ENCODE results near the gene NUBP2. TPM values are rescaled to one million over a fixed set of nuclear protein-coding genes. Genes with fewer than 3 reads are reported as not detected.

NUBP2 gene
- 54.5 and 66.6 TPM in 2 replicates for total RNA-seq (ENCODE audit: low replicate concordance)
- long read RNA-seq, transcript NUBP2-201 (7 exons, 1,413 nt), result major isoform, 17 of 29 reads
- long read RNA-seq, partial matches to known transcripts, result 0 of 29 reads
- long read RNA-seq, other reads (novel, unspliced or antisense), result 6 of 29 reads

GRCh38 chr16:1782408-1783264 is at the start of gene NUBP2, which contains the start of gene SPSB3:
NUBP2 (plus strand) TSS chr16:1782960; CDS start chr16:1783021, 61 bp downstream.
SPSB3 (minus strand) TSS chr16:1782571; CDS start chr16:1781483, 1,088 bp downstream.
- peak within 1 kb of the TSS; percentile 97 for H3K4me3 Mint-ChIP-seq
- H3K36me3 Mint-ChIP-seq, result peaks cover 3% of the 10 kb centered on the region
- no peak for TF ChIP-seq CTCF (conservative IDR thresholded peaks at IDR 0.05)
- peak; percentile 100 for DNase-seq (ENCODE audit: extremely low spot score, unreplicated experiment)
- no peaks in the 10 kb centered on the region for H3K9me3 Mint-ChIP-seq
- peaks cover 14% of the 10 kb centered on the region for H3K4me1 Mint-ChIP-seq (ENCODE audit: unreplicated experiment)
- peak within 1 kb of the TSS; percentile 95 for H3K27ac Mint-ChIP-seq
- no peaks in the 10 kb centered on the region for H3K27me3 Mint-ChIP-seq

- Mint-ChIP-seq H3K36me3 (no peaks in the 10 kb centered on the region), H3K4me3 (no peak overlapping the region), H3K27ac (no peak overlapping the region), H3K27me3 (no peaks in the 10 kb centered on the region), H3K4me1 (ENCODE audit: unreplicated experiment) (no peaks in the 10 kb centered on the region), H3K9me3 (no peaks in the 10 kb centered on the region)
- DNase-seq (ENCODE audit: extremely low spot score, unreplicated experiment), result no peak
- TF ChIP-seq CTCF (conservative IDR thresholded peaks at IDR 0.05), result no peak
These were observed 48.6 kb upstream of the NUBP2 start for GRCh38 chr16:1734123-1734522.

- Mint-ChIP-seq H3K9me3 (no peaks in the 10 kb centered on the region), H3K4me1 (ENCODE audit: unreplicated experiment) (no peaks in the 10 kb centered on the region), H3K27me3 (no peaks in the 10 kb centered on the region), H3K4me3 (no peak overlapping the region), H3K36me3 (no peaks in the 10 kb centered on the region), H3K27ac (no peak overlapping the region)
- no peak for DNase-seq (ENCODE audit: extremely low spot score, unreplicated experiment)
- TF ChIP-seq CTCF (conservative IDR thresholded peaks at IDR 0.05), result no peak
These were observed 47.9 kb upstream of the NUBP2 start for GRCh38 chr16:1734816-1735215.

- no peak for TF ChIP-seq CTCF (conservative IDR thresholded peaks at IDR 0.05)
- Mint-ChIP-seq H3K9me3 (no peaks in the 10 kb centered on the region), H3K4me1 (ENCODE audit: unreplicated experiment) (no peaks in the 10 kb centered on the region), H3K27me3 (no peaks in the 10 kb centered on the region), H3K27ac (no peak overlapping the region), H3K4me3 (no peak overlapping the region), H3K36me3 (no peaks in the 10 kb centered on the region)
- DNase-seq (ENCODE audit: extremely low spot score, unreplicated experiment), result no peak
These were observed 42.5 kb upstream of the NUBP2 start for GRCh38 chr16:1740234-1740633.

- Mint-ChIP-seq H3K27ac (no peak overlapping the region), H3K4me3 (no peak overlapping the region), H3K4me1 (ENCODE audit: unreplicated experiment) (no peaks in the 10 kb centered on the region), H3K36me3 (no peaks in the 10 kb centered on the region), H3K9me3 (no peaks in the 10 kb centered on the region), H3K27me3 (no peaks in the 10 kb centered on the region)
- TF ChIP-seq CTCF (conservative IDR thresholded peaks at IDR 0.05), result no peak
- DNase-seq (ENCODE audit: extremely low spot score, unreplicated experiment), result peak; percentile 67
These were observed 41.8 kb upstream of the NUBP2 start for GRCh38 chr16:1740781-1741490.
